Neuronal stem cell (in vitro differentiated cells): Measurements from ENCODE around the gene ACTRT2.

Source experiments
- DNase-seq: peaks from one replicate; pipeline ENCODE4 v3.0.0-alpha.2; 2013; ENCODE audit warnings: low spot score
- H2AFZ ChIP-seq: one replicate; pipeline ENCODE4 v1.6.1; 2013; ENCODE audit warnings: mild to moderate bottlenecking, low read length, inconsistent platforms
- H2AK5ac ChIP-seq: 2 replicates; pipeline ENCODE4 v1.6.1; 2013; ENCODE audit warnings: low read depth, mild to moderate bottlenecking, inconsistent platforms, low read length, moderate library complexity, mixed read lengths
- H2BK120ac ChIP-seq: 2 replicates; pipeline ENCODE4 v1.6.1; 2013; ENCODE audit warnings: low read depth, mild to moderate bottlenecking, inconsistent platforms, low read length, moderate library complexity, mixed read lengths
- H2BK12ac ChIP-seq: one replicate; pipeline ENCODE4 v1.6.1; 2013; ENCODE audit warnings: low read length, inconsistent platforms
- H2BK15ac ChIP-seq: 2 replicates; pipeline ENCODE4 v1.6.1; 2013; ENCODE audit warnings: mild to moderate bottlenecking, low read length, inconsistent platforms, mixed read lengths
- H2BK5ac ChIP-seq: one replicate; pipeline ENCODE4 v1.6.1; 2013; ENCODE audit warnings: inconsistent platforms, mild to moderate bottlenecking, low read length, moderate library complexity
- H3K14ac ChIP-seq: one replicate; pipeline ENCODE4 v1.6.1; 2013; ENCODE audit warnings: low read length, inconsistent platforms
- H3K18ac ChIP-seq: 2 replicates; pipeline ENCODE4 v1.6.1; 2013; ENCODE audit warnings: low read length, inconsistent platforms
- H3K23ac ChIP-seq: 2 replicates; pipeline ENCODE4 v1.6.1; 2013; ENCODE audit warnings: low read depth, mild to moderate bottlenecking, mixed read lengths, low read length, inconsistent platforms; ENCODE audit not compliant: poor library complexity
- H3K27ac ChIP-seq: replicated peaks from 3 replicates; pipeline ENCODE4 v1.5.1; 2013; ENCODE audit warnings: low read length, inconsistent platforms
- H3K27me3 ChIP-seq, 3 experiments: 2 replicates each; pipeline ENCODE4 v1.6.1; 2013; ENCODE audit warnings: low read length in 3 of 3, mild to moderate bottlenecking in 2 of 3, inconsistent platforms in 1 of 3, low read depth in 1 of 3, mixed read lengths in 1 of 3, moderate library complexity in 1 of 3; ENCODE audit not compliant: control insufficient read depth in 3 of 3, insufficient read depth in 3 of 3
- H3K36me3 ChIP-seq, 2 donors: replicated peaks in 1 of 2; 2 replicates each; pipeline ENCODE4 v1.6.1; 2013; ENCODE audit warnings: low read length in 2 of 2; ENCODE audit not compliant: control insufficient read depth in 2 of 2, insufficient read depth in 2 of 2
- H3K4ac ChIP-seq: 2 replicates; pipeline ENCODE4 v1.6.1; 2013; ENCODE audit warnings: inconsistent platforms, mild to moderate bottlenecking, low read length, moderate library complexity
- H3K4me1 ChIP-seq, 2 donors: 1 replicate in 1 of 2; 2 replicates in 1 of 2; pipeline ENCODE4 v1.6.1; 2013; ENCODE audit warnings: low read length in 2 of 2, low read depth in 1 of 2; ENCODE audit not compliant: control insufficient read depth in 2 of 2, insufficient read depth in 1 of 2
- H3K4me2 ChIP-seq: one replicate; pipeline ENCODE4 v1.6.1; 2013; ENCODE audit warnings: mild to moderate bottlenecking, low read length, inconsistent platforms; ENCODE audit not compliant: insufficient read depth, poor library complexity, severe bottlenecking
- H3K4me3 ChIP-seq, 2 donors: 2 replicates each; pipeline ENCODE4 v1.5.1; 2013; ENCODE audit warnings: low read length in 2 of 2, mild to moderate bottlenecking in 2 of 2, inconsistent platforms in 1 of 2, moderate library complexity in 1 of 2
- H3K79me1 ChIP-seq: one replicate; pipeline ENCODE4 v1.6.1; 2013; ENCODE audit warnings: low read depth, mild to moderate bottlenecking, inconsistent platforms, low read length, moderate library complexity
- H3K9ac ChIP-seq: one replicate; pipeline ENCODE4 v1.6.1; 2013; ENCODE audit warnings: mild to moderate bottlenecking, low read depth, low read length, inconsistent platforms; ENCODE audit not compliant: poor library complexity
- H3K9me3 ChIP-seq, 2 donors: replicated peaks in 1 of 2; 2 replicates each; pipeline versions ENCODE3 to v1.6.1; 2013; ENCODE audit warnings: low read length in 2 of 2, mild to moderate bottlenecking in 2 of 2, inconsistent platforms in 1 of 2, low read depth in 1 of 2, mixed read lengths in 1 of 2, moderate library complexity in 1 of 2; ENCODE audit not compliant: control insufficient read depth in 2 of 2, insufficient read depth in 1 of 2
- H4K8ac ChIP-seq: one replicate; pipeline ENCODE4 v1.6.1; 2013; ENCODE audit warnings: low read depth, mild to moderate bottlenecking, inconsistent platforms, low read length, moderate library complexity
- H4K91ac ChIP-seq: one replicate; pipeline ENCODE4 v1.6.1; 2013; ENCODE audit warnings: low read length, low read depth, mild to moderate bottlenecking, inconsistent platforms; ENCODE audit not compliant: poor library complexity
- WGBS, 2 donors: extraction: QIAGEN DNeasy Blood & Tissue Kit; methylation state at CpG; one replicate each; pipeline ENCODE4 v1.1.7; 2013; ENCODE audit warnings: missing lambda C conversion rate in 2 of 2, mixed read lengths in 1 of 2; ENCODE audit not compliant: insufficient read length in 2 of 2, insufficient replicate concordance in 1 of 2; ENCODE audit errors: extremely low coverage in 2 of 2; 5-methylcytosine and 5-hydroxymethylcytosine counted together

The ACTRT2 gene

DNA sequence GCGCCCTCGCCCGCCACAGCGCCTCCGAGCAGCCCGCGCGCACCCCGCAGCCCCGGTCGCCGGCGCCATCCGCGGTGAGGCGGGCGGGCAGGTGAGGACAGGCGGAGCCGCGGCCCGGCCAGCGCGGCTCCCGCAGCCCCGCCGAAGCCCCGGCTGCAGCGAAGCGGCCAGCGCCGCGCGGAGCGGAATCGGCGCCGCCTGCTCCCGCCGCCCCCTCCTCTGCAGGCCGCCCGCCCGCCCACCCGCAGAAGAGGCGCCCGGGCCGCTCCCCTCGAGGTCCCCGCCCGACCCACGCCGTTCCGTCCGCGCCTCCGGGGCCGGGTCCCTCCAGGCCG lies 49.0 kb downstream of the ACTRT2 start:
- peaks cover 41 to 91% (median 79%) of the 10 kb centered on the region in 3 experiments for H3K27me3 ChIP-seq
- H3K9me3 ChIP-seq = peaks cover 0 to 3% of the 10 kb centered on the region in 2 donors
- H3K4me2 ChIP-seq = peak overlapping the region; percentile 83
- H3K23ac ChIP-seq = peak overlapping the region; percentile 98
- peak overlapping the region in 1 of 2 donors; percentile 88 for H3K4me3 ChIP-seq
- no peak overlapping the region for H4K8ac ChIP-seq
- DNase-seq = no peak
- H2AFZ ChIP-seq = peak overlapping the region; percentile 78
- no peak overlapping the region for H4K91ac ChIP-seq
- no peak overlapping the region for H3K14ac ChIP-seq
- no CpG with 5 or more reads among the region's 57 CpGs for WGBS, 2 donors
- no peak overlapping the region for H3K4ac ChIP-seq
- no peak overlapping the region for H2BK12ac ChIP-seq
- H3K79me1 ChIP-seq = peaks cover 29% of the 10 kb centered on the region
- H2BK15ac ChIP-seq = peak overlapping the region; percentile 99
- peak overlapping the region; percentile 59 for H2BK5ac ChIP-seq
- H3K4me1 ChIP-seq = peaks cover 0 to 36% of the 10 kb centered on the region in 2 donors
- H2BK120ac ChIP-seq = peak overlapping the region; percentile 98
- peak overlapping the region; percentile 80 for H3K9ac ChIP-seq
- H2AK5ac ChIP-seq = peak overlapping the region; percentile 100
- H3K36me3 ChIP-seq = no peaks in the 10 kb centered on the region
- no peak overlapping the region for H3K27ac ChIP-seq
- H3K18ac ChIP-seq = peak overlapping the region; percentile 99

DNA sequence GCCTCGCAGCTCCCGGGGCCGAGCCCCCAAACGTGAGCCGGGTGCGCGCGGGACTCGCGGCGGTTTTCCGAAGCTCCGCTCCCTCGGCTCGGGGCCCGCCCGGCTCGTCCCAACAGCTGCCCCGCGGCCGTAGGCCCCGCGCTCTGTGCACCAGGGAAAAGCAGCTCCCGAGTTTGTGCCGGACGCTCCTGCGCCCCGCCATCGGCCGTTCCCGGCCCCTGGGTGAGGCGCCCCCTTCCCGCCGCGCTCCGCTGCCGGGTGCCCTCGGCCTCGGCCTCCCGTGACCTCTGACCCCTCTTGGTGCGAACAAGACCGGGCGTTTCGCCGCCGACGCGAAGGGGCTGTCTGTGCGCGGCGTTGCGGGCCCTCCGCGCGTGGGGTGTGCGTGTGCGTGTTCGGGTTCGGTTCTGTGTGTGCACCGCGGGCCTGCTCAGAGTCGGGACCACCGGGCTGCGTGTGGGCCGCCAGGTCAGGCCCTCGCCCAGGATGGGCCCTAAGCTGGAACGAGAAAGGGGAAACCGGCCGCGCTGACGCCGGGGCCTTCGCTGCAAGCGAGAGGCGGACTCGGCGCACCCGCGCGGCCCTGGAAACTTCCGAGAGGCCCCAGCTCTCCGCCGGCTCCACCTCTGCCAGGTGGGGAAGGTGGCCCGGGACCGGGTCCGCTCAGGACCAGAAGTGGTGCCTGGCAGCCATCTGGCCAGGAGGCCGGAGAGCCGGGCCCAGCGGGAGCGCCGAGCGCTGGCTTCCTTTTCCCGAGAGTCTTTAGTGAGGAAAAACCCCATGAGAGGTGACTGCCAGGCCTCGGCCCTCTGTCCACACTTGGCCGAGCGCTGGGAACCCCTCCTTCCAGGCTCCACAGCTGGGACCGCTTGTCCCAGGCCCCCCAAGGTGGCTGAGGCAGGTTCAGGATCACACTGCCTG lies 49.6 kb downstream of the ACTRT2 start:
- peak overlapping the region; percentile 89 for H3K14ac ChIP-seq
- peak overlapping the region; percentile 97 for H2BK12ac ChIP-seq
- H3K4me2 ChIP-seq = peak overlapping the region; percentile 81
- peak overlapping the region; percentile 100 for H2AK5ac ChIP-seq
- peaks cover 0 to 3% of the 10 kb centered on the region in 2 donors for H3K9me3 ChIP-seq
- peaks cover 40 to 91% (median 75%) of the 10 kb centered on the region in 3 experiments for H3K27me3 ChIP-seq
- DNase-seq = no peak
- peak overlapping the region; percentile 98 for H2BK120ac ChIP-seq
- H3K18ac ChIP-seq = peak overlapping the region; percentile 99
- H2AFZ ChIP-seq = peak overlapping the region; percentile 13
- H3K79me1 ChIP-seq = peaks cover 33% of the 10 kb centered on the region
- peak overlapping the region in 1 of 2 donors; percentile 80 for H3K4me3 ChIP-seq
- H4K91ac ChIP-seq = no peak overlapping the region
- peak overlapping the region; percentile 98 for H3K23ac ChIP-seq
- no peaks in the 10 kb centered on the region for H3K36me3 ChIP-seq
- peak overlapping the region; percentile 66 for H3K4ac ChIP-seq
- peak overlapping the region; percentile 72 for H4K8ac ChIP-seq
- H2BK15ac ChIP-seq = peak overlapping the region; percentile 99
- peak overlapping the region; percentile 59 for H2BK5ac ChIP-seq
- peak overlapping the region; percentile 90 for H3K9ac ChIP-seq
- H3K27ac ChIP-seq = no peak overlapping the region
- H3K4me1 ChIP-seq = peaks cover 0 to 37% of the 10 kb centered on the region in 2 donors
- WGBS, 2 donors = no CpG with 5 or more reads among the region's 97 CpGs

DNA sequence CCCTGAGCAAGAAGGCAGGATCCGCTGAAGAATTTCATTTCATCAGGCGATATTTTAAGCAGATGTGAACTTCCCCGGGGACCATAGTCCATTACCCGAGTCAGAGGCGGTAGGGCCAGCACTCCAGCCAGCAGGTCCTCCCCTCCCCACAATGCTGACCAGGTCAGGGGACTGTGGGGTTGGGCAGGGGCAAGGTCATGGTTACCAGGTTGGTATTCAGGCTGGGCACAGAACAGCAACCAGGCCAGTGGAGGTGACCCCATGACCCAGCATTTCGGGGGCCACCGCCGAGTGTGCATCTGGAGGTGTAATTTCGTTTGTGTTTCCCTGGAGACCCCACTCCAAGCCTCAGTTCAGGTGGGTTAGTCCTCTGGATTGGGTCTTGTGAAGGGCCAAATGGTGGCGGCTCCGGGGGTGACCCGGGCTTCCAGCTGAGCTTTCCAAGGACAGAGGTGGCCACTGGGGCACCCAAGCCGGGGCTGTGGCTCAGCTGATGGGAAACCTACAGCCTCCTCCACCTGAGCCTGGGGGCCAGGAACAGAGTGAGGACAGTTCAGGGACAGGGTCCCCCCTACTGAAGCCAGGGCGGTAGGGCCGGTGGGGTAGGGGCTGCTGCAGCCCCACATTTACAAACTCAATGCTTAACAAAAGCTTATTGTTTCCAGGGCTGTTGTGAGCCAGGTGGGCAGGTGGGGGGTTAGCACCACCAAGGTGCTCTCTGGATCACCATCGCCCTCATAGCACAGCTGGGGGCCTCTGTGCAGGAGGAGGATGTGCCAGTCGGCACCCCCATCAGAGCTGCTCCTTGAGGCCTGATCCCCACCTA lies 50.5 kb downstream of the ACTRT2 start:
- Histone ChIP-seq H4K91ac (no peak overlapping the region), H3K4me2 (peak overlapping the region; percentile 18), H3K4ac (peak overlapping the region; percentile 53), H3K27me3 (peaks cover 34 to 91% (median 68%) of the 10 kb centered on the region in 3 experiments), H3K9me3 (no peaks in the 10 kb centered on the region), H4K8ac (peak overlapping the region; percentile 52), H2AFZ (no peak overlapping the region), H3K4me1 (peaks cover 0 to 38% of the 10 kb centered on the region in 2 donors), H2BK5ac (peak overlapping the region; percentile 59), H3K9ac (peak overlapping the region; percentile 44), H3K4me3 (no peak overlapping the region), H3K14ac (peak overlapping the region; percentile 89), H2BK12ac (peak overlapping the region; percentile 73), H2BK15ac (peak overlapping the region; percentile 99), H2BK120ac (peak overlapping the region; percentile 98), H3K36me3 (no peaks in the 10 kb centered on the region), H3K79me1 (peaks cover 37% of the 10 kb centered on the region), H3K27ac (no peak overlapping the region), H3K23ac (peak overlapping the region; percentile 98), H2AK5ac (peak overlapping the region; percentile 100), H3K18ac (peak overlapping the region; percentile 99)
- no CpG with 5 or more reads among the region's 17 CpGs for WGBS, 2 donors
- DNase-seq = no peak
